Putamen (tissue), 1 donor: ENCODE results near the gene DSCAM.

Source experiments
- DNase-seq: peaks from one replicate; pipeline ENCODE4 v3.0.0-alpha.2; 2016; ENCODE audit warnings: low spot score

The DSCAM gene

DNA sequence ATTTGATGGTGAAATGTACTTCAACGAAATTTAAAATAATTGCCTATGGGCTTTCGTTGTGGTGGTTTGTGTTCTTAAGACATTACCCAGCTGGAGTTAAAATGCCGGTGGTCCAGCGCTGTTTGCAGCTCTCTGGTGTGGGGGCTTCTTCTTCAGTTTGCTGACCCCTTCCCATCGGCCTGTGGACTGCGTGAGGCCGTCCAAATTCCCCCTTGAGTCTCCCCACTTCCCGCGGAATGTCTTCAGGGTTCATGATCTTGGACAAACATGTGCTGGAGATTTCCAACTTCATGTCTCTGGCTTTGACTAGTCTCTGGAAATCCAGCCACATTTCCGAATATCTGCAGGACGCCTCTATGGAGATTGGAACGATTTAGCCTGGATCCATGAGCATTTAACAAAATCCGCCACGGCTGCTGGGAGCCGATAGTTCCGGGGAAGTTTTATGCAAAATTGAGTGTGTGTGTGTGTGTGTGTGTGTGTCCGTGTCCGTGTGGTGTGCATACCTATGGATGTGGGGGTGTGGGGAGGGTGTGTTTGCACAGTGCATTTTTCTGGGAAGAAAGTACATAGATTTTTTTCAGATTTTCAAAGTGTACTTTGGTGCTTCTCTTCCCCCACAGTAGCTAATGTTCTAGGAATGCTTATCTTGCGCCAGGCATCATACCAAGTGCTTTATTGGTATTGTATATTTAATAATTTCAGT, 862.5 kb downstream of the DSCAM start:
- no peak for DNase-seq

DNA sequence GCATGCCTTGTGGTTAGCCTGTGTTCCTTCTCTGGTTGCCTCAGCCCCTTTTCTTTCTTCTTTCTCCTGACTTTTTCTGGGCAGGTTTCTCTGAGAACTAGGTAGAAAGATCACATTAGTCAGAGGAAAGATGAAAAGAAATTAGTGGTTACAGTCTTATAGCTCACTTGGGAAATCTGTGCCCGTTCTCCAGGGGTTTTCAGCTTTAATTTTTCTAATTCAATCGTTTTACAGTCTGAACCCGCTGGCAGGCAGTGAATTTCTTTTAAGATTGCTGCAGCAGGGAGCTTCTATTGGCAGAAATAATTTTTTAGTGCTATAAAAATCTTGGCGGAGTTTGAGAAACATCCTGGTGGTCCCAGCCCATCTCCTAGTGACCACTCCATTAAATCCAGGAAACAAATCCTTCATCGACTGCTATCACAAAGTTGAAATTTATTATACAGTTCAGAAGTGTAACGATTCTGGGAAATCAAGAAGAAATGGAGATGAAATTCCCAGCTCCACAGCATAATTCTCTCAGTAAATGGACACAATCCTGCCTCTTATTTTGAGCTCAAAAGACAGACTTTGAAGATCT, 866.6 kb downstream of the DSCAM start:
- no peak for DNase-seq

DNA sequence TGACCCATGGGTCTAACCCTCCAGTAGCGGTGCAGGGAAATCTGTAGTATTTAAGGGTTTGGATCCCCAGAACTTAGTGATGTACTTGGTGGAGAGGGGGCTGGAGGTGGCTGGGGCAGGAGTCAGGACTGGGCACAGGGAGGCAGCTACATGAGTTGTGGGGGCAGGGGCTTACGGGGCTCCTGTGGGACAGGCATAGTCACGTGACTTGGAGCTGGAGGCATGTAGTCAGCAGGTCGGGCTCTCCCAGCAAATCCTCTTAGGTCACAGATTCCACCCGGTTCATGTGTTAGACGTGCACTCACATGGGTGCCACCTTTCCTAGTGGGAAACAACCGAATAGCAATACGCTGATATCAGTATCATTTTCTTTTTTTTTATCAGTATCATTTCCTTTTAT, 867.6 kb downstream of the DSCAM start:
- DNase-seq = no peak

DNA sequence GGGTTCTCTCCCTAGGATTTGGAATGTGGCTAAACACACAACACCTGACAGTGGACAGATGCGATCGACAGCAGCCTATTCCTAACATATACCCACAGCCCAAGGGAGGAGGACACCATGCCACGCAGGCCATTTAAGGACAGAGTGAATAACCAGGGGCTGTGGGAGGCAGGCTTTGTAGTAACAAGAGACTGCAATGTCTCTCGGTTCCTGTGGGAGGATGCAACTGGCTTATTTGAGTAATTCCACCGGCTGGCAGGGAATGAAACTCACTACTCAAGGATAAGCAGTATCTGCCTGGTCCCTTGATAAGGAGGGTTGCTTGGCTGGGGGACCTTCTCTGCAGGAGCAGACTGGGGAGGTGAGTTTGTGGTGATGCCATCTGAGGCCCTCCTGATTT, 870.2 kb downstream of the DSCAM start:
- DNase-seq = peak; percentile 22

DNA sequence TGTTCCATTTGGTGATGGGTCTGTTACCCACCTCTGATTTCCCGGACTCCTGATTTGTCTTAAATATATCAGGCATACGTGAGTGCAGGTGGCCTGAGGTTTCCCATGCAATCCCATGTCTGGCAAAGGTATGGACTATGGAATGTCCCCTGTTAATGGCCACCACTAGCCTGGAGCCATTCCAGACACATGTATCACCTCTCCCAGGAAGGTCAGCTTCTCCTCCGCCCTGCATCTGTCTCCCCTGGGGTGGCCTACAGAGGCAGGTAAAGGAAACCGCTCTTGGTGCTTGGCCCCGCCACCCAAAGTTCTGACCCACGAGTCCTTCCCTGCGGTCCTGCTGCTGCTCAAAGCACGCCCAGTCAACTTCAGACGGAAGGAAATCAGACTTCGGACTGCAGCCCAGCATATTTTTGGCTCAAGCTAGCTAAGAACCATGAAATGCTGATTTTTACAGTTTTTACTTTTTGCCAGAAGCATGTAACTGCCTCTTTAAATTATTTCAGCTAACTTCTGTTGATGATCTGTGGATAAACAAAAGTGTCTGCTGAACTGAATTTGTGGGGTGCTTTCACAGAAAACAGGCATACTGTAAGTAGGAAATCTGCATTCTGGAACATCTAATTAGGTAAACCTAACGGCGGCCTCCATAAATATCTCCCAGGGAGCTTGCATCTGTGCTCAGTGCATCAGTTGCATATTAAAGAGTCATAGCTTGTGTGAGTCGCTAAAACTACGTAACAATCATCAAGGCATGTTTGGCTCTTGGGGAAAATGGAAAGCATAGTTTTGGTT, 873.8 kb downstream of the DSCAM start:
- DNase-seq = no peak

DNA sequence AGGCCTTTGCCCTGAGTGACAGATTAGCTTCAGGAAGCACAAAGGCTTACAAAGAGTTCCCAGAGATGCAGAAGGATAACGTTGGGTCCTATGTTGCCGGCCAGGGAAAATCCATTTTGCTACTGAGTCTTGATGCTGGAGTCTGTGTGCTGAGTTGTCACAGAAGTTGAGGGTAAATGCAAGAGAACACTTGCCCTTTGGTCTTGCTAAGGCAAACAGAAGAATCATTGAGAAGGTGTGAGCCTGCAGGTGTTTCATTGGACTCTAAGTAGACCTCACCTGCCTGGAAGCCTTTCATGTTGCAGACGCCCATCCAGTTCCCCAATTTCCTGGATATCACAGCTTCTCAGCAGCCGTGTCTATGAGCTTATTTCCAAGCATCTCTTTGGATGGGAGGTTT, 874.5 kb downstream of the DSCAM start:
- no peak for DNase-seq

DNA sequence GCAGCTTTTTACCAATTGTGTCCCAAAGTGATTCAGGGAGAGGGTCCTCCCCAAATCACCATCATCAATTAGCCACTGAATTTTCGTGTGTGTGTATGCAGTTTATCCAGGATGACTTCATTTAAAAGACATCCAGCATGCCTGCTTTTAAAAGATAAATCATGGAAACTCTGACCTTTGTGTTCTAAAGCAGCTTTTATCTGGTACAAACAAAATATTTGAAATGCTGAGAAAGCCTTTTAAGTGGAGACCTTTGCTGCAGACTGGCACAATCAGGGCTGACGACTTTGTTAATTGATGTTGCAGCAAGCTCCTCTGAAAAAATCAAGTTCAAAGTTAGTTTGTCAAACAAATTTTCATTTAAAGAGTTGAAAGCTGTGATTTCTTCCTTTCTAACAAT, 875.0 kb downstream of the DSCAM start:
- DNase-seq = no peak

DNA sequence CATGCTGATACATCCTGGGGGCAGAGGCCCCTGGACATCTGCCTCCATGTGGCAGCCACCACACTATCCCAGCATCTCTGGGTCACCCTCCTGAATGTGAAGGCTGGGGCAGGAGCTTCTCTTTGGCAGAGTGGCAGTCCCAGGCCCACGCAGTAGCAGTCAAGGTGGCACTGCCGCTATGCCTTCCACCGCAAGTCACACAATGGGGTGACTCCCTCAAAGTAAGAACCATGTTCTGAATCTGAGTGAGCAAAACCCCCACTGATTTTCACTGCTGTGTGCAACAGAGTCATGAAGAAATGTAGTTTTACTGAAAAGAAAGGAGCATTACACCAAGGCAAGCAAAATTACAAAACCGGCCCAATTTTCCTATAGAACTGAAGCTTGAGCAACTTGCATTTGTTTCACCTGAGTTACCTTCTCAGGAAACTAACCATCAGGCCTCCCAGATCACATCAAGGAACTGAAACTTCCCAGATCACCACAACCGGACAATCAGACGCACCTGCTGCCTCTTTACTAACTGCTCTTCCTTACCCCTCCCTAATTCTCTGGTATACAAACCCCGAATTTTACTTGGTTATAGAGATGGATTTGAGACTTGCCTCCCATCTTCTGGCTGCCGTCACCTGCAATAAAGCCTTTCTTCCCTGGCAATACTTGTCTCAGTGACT, 877.1 kb downstream of the DSCAM start:
- no peak for DNase-seq

DNA sequence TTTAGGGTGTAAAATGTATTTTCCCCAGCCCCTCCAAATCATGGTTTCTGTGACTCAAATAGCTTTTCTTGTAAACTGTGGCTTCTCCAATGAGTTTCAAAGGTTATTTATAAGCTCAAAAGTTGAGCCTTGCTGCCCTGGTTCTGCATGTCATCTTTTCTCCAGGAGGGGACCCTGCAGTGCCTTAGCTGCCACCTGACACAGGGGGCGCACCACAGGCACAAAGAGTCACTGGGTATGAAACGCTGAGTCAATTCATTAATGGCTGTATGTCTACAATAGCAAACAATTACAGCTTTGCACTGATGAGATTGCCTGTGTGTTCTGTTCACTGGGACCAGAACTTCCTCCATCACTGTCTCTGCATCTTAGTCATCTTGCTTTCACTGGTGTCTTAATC, 878.9 kb downstream of the DSCAM start:
- no peak for DNase-seq

DNA sequence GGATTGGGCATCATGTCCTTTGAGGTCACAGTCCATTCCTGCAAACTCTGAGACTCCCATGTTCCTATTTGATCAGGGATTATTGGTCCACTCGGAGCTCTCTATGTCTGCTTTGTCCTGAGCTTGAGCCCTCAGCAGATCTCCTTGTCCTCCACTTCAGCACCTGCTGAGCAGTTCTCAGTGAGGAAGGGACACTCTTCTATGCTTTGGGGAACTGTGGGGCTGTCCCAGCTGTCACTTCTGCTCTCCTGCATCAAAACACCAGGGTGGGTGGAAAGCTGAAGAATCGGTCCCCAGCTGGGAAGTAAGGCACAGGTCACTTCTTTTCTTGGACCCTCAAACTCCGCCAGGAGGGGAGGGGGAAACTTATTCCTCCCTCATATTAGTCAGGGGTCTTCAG, 880.2 kb downstream of the DSCAM start:
- no peak for DNase-seq

DNA sequence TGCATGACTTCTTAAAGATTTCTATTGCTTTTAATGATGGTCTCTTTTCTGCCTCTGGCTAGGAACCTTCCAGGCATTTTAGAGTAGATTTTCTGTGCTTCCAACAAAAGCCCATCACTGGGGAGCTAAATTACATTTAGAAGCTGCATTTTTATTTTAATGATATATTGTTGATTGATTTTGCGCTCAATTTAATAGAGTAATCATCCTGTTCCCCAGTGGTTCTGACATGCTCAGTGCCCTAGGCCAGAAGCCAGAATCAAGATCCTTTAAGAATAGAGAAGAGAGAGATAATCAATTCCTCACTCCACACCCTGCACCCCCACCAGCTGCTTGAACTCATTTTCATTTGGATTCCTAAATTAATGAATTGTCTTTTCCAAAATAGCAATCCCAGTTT, 881.9 kb downstream of the DSCAM start:
- no peak for DNase-seq

DNA sequence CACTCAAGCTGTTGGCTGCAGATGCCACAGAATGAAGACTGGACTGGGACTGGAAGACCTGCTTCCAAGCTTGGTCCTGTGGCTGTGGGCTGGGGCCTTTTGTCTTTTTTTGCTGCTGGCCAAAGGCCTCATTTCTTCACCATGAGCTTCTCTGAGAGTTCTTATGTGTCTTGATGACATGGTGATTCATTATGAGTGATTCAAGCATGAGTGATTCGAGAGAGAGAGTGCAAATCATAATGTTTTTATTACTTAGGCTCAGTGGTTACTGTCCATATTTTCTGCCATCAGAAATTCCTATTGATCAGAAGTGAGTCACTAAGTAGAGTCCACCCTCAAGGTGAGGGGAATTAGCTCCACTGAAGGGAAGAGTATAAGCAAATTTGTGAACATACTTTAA, 885.7 kb downstream of the DSCAM start:
- no peak for DNase-seq
